HT1080 (cell line): ENCODE data around the gene CPED1. TPM values are rescaled to one million over a fixed set of nuclear protein-coding genes. Genes with fewer than 3 reads are reported as not detected.
"Not testable (repeated sequence)": the region's sequence is repeated elsewhere in the genome, so short reads cannot be mapped to it uniquely, and the experiment has no call there.

ENCODE experiments used
- DNase-seq: peaks from one replicate; pipeline ENCODE4 v3.0.0-alpha.2; 2015; ENCODE audit warnings: low read depth
- total RNA-seq: library from RNA; depleted of rRNA; stranded (reverse); fragments of >200 nt; shearing (Covaris generic); gene quantifications from 2 replicates; pipeline ENCODE4 v1.2.3, GENCODE V29; 2014

CPED1 gene
- total RNA-seq, 1 experiment from 2014 or later: 18.1 TPM

DNA sequence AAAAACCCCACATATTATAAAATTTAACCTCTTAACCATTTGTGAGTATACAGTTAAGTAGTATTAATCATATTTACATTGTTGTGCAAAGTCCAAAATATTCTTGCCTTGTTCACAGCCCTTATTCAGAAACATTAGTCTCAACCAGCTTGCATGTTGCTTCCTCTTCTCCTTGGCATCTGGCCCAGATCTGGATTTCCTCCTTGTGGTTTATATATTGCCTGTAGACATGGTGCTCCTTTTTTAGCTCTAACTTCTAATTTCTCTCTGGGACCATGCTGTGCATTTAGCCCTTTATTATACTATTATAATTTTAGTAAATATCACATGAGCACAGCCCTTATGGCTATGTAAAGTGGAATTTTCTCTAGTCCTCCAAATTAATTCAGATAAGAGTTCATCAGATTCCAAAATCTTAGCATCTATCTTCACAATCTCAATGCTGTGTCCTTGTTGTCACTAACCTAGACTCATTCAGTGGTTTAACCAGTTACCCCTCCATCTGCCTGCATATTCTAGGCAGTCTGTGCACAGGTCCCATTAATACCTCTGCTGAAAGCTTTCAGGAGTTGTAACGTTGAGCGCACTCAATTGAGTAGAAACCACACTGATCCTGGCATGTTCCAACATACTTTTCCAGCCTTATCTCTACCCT is 7.9 kb downstream of the CPED1 start:
- DNase-seq: peak; percentile 78

DNA sequence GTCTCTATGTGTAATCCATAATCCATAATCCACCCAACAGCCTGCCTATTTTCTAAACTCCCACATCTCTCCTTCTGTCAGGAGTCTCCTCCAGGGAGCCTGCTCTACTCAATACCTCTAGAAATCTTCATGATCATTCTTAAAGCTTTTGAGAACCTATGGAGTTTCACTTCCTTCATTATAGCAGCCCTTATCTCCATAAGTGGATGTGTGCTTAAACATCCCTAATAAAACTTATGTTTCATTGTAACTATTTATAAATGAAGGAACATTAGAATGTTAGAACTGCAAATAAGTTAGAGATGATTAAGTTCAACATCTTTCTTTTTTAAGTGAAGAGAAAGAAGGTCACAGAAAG is 8.5 kb downstream of the CPED1 start:
- no peak for DNase-seq

DNA sequence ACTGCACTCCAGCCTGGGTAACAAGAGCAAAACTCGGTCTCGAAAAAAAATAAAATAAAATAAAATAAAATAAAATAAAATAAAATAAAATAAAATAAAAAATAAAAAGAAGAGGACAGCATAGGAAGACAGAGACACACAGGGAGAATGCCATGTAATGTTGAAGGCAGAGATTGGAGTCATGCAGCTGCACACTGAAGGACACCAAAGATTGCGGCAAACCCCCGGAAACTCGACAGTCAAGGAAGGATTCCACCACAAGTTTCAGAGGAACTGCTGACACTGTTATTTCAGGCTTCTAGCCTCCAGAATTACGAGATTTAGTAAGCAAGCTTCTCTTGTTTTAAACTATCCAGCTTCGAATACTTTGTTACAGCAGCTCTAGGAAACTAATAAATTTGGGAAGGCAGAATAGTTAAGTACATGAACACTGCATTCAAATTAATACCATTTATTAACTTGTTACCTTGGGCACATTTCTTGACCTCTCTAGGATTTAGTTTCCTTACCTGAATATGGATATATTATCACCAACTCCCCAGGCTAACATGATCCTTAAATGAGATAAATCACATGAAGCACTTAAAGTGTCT is 9.5 kb downstream of the CPED1 start:
- DNase-seq: no peak

DNA sequence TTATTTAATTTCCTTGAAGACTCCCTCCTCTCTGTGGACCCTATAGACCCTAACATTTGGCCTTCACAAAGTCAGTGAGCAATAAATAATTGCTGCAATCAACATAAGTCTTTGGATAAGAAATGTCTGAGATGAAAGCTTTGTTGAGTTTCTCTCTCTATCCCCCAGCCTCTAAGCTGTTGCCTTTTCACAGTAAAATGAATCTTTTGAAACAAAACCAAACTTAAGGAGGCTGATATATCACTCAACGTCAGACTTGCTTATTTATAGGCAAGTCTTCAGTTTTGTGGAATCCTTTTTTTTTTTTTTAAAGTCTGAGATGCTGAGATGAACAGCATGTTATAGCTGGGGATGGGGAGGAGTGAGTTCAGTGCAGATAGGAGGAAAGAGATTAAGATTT is 10.0 kb downstream of the CPED1 start:
- no peak for DNase-seq

DNA sequence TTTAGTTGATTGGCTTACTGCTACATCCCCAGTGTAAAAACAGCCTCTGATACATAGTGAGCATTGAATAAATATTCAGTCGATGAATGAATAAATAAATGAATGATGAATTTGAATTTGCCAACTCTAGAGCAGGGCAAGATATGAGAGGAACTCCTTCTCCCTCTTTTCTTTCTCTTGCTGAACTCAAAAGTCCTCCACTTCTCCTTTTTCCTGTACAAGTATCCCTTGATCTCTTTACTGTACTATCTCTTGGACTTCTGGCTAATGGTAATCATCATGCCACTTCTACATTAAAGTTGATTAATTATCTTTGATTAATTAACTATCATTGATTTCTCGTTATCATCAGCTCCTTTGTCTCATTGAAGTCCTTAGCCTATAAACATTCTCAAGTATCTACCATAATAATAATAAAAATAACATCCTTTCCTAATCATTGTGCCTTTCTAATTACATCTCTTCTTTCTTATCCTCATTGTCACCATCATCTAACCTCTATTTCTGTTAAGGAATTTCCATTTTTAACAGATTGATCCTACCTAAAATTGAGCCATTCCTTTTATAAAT is 10.6 kb downstream of the CPED1 start:
- DNase-seq: no peak

DNA sequence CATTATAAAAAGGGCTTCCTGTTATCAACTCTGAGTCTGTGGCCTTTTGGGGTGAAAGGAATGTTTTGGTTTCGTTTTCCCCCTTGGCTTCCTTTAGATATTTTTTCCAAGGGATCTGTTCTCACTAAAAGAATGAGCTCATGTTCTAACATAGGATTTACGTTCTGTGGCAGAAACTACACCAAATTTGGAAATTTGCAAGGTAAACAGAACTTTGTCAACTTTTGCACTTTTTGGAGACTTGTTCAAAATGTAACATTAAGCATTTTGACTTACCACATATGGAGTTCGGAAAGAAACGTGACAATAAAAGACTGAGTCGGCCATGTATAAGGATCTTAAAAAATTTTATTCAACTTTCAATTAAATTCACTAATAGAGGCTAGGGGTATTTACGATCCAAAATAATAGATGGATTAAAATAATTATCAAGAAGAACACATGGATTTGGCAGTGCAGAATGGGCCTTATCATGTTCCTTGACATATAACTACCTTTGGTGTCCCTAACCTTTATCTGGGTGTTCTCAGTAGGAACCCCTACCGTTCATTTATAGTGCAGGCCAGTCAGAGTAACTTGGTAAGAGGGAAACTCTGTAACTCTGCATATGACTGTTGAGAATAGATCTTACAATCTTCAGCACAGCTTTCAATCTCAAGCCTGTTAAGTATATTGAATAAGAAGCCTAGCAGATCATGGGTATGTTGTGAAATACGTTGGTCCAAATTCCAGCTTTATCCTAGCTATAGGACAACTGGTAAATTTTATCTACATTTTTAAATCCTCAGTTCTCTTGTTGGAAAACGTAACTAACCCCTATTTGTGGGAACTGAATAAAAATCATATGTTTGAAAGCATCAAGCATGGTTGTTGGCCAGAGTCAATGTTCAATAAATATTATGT is 11.8 kb downstream of the CPED1 start:
- DNase-seq: peak; percentile 47

DNA sequence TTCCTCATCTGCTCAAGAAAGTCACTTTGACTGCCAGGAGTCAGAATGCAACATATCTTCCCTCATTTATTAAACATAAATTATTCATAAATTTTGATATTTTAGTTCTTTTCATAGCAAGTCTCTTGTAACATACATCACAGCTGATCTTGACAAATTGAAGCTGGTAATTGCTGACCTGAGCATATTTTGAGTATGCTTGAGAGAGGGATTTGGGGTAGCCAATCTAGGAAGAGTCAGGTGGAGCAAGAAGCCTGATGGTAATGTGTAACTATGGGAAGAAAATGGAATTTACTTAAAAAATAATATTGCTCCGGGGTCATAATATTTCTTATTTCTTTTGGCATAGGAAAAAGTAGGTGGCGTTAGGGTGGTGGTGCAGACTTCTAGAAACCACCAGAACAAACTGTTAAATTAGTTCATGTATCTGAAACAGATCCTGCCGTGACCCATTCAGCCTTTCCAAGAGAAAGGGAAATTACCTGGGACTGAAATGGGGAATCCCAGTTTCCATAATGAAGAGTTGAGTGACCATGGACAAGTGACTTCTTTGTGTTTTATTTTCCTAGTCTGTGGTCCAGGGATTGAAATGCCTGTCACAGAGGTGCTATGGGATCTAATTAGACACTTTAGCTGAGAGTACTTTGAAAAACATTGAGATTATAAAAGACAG is 12.9 kb downstream of the CPED1 start:
- no peak for DNase-seq

DNA sequence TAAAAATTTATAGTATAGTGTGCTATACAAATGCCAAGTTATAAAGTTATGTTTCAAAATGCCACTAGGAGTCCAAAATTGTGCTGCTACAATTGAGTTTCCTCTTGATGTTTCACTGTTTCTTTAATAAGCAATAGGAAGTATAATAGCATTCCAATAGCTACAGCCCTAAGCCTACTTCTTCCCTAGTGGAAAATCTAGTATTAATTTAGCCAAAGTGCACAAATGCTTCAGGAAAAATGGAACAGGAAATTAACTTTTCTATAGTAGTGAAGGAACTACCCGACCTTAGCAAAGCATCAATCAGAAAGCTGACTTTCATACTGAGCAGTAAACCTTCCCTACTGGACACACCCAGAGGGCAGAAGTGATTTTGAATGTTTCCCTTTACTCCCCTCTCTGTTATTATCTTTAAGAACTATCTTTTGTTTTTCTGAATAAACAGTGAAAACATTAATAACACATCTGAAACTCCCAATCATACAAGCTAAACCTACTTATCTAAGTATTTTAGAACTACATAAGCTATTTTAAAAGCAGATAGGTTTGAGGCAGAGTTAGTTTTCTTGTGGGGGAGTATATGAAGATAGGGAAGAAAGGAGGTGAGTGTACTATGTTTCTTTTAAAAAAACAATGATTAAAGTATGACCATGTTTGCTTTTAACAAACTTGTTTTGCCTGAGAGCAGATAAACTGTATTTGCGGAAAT is 13.7 kb downstream of the CPED1 start:
- no peak for DNase-seq

DNA sequence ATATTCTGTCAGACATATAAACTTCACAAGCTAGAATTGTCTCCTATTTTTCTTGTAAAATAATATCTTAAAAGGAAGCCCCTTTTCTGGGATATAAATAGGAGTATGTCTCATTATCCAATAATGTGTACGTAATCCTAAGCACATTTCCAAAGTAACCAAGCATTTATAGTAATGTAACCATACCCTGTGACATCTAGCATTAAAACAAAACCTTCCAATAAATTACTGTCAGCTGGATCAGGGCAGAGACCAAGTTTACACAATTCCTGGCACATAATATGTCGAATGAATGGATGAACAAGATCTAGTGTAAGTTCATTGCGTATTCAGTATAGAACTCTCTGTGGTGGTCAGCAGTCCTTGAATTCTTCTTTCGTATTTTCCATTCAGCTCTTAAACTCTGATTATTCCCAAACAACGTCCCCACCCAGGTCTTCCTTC is 14.3 kb downstream of the CPED1 start:
- DNase-seq: no peak

DNA sequence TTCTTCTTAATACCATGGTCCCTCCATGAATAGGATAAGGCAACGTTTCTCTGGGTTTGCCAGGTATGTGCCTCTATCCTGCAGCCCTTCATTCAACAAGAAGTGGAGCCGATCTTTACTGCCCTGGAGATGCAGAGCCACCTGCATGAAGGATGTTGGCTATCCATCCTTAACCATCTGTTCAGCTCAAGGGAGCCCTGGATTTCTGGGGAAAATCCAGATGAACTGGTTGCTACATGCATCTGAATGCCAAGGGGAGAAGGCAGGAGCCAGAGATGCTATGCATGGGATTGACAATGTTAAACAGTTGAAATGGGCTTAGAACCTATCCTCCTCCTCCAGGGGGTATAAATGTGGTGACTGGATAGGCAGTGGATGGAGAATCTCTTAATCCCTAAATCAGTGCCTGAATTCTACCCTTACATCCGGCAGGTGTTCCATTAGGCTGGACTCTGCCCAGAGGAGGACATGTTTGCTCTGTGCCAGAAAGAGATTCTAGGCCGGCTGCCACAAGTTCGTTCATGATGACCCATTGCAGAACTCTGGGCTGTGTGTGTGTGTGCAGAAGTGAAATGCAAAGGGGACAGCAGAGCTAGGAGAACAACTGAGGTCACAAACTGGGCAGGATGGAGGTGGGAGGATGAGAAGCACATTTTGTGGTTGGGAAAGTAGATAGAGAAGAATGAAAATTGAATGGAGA is 15.6 kb downstream of the CPED1 start:
- DNase-seq: no peak

DNA sequence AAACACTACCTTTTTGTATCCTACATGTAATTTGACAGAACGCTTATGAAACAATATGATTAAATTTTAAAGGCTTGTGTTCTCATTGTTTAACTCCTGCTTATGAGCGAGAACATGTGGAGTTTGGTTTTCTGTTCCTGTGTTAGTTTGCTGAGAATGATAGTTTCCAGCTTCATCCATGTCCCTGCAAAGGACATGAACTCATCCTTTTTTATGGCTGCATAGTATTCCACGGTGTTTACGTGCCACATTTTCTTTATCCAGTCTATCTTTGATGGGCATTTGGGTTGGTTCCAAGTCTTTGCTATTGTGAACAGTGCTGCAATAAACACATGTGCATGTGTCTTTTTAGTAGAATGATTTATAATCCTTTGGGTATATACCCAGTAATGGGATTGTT is 16.5 kb downstream of the CPED1 start:
- DNase-seq: not testable (repeated sequence)

DNA sequence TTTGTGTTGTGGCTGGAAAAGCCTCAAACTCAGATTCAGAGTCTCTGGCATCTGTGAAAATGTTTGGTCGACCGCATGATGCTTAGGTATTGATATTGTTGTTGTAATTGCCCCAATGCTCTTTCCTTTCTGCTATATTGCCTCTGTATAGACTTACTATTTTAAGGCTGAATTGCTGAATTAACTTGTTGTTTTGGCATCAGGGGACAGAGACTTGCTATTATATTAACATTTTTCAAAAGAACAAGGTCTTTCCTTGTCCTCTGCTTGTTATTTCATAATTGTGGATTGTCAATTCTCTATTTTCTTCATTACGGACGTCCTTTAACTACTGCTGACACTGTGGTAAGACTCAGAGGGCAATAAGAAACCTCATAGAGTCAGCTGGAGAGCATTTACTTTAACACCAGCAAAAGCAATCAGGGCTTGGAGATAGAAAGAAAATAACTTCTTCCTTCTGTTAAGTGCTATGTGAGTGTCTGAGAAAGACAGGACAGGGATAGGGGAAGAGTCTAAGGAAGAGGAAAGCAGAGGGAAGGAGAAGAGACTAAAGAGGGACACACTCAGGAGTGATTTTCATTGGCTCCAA is 17.6 kb downstream of the CPED1 start:
- DNase-seq: no peak

DNA sequence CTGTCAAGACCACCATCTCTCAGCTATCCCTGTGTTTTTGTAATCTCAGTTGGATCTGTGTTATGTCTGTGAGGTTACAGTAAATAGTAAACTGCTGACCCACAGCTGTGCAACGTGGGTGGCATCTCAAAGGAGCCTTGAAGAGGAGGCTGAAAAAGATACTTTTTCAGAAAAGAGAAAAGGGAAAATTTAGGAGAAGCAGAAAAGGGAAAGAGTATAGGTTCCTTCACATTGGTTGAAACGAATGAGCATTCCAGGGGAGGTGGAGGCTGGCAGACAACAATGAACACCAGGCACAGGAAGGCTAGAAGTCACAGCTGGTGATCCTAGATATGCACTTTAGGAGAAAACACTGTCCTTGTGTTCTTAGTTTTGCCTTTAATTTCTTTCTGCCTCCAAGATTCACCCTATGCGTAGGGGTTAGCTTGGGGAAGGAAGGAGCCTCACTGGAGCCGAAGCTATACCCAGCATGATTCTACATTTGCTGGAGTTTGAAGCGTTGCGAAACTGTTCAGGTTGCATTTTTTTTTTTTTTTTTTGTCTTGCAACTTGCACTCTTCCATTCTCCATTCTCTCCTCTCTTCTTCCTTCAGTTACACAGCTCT is 18.3 kb downstream of the CPED1 start:
- DNase-seq: no peak

DNA sequence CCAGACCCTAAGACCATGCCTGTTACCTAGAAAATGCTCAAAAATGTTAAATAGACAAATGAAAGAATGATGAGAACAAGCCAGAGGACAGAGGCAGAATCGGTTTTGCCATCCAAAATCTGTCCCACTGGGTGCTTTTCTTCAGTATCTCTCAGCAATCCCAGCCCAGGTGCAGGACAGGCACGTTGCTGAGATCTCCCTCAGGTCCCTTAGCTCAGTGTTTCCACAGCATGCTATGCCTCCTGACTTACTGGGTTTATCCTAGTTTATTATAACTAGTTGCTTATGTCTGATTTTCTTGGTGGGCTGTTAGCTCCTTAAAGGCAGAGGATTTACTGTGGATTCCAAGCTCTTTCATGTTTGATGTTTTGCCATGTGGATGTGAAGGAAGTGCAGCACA is 20.3 kb downstream of the CPED1 start:
- DNase-seq: no peak

DNA sequence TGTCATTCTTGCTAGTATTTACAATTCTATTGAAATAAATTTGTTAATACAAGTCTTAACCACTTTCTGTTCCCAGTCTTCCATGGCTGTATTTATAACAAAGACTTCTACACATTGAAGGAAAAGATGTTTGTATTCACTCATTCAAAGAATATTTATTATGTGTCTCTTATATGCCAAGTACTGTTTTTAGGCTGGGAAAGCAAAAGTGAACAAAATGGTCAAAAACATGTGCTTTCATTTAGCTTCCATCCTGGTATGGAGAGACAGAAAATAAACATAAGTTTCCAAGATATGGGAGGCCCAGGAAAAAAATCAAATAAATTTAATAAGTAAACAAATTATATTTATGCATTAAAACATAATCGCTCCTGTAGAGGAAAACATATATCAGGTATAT is 22.9 kb downstream of the CPED1 start:
- no peak for DNase-seq

DNA sequence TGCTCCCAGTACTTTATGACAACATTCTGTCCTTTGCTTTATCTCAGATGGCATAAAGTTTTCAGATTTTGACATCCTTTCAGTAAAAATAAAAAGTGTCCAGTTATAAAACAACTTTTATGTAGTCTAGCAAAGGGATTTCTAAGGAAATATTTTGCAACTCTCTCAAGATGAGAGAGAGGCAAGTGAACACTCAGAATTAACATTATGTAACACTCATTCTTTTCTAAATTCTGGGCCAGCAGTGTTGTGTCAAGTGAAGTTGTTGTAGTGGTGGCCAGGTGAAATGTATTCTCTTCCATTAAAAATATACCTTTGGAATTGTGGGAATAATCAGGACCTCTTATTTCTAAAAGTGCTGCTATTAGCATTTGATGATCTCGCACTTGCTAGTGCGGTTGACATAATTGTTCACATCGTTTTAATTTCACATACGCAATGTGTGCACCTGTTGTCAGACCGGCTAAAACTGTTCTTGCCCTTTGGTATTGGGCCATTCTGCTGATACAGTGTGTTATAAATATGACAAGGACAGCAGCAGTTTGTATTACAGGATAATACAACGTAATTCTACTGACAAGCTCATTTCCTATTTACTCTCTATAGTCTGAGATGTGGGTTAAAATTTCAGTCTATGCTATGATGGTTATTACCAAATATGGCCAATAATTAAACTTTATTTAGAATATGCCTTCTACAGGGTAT is 23.8 kb downstream of the CPED1 start:
- no peak for DNase-seq

DNA sequence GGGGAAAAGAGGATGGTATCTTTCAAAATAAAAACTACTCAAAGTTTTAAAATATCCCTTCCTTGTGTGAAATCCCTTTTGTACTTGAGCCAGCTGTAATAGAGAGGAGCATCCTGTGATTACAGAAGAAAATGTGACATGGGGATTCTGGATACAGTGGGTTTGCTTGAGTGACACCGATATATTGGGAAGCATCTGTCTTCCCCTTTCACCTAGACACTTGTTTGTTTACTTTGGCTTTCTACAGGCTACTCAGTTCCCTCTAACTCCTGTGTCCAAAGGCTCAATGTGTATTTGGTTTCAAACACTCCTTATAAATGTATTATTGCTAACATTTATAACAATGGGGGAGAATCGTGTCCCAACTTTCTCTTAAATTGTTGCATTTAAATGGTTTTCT is 24.4 kb downstream of the CPED1 start:
- DNase-seq: no peak

DNA sequence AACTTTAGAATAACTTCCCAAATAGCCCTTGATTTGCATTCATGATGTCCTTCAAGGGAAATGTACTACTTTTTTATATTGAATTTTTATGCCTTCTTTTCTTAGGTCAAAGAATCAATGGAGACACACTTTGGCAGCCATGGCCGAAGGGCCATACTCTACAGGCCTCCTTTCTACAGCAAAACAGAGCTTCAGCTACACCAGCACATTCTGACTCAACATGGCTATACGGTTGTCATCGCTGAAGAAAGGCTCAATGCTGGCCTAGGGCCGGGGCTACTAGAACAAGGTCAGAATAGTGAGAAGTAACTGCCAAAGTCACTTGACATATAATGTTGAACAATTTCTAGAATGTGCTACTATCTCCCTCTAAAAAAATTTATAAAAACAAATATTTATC is 27.0 kb downstream of the CPED1 start:
- no peak for DNase-seq

DNA sequence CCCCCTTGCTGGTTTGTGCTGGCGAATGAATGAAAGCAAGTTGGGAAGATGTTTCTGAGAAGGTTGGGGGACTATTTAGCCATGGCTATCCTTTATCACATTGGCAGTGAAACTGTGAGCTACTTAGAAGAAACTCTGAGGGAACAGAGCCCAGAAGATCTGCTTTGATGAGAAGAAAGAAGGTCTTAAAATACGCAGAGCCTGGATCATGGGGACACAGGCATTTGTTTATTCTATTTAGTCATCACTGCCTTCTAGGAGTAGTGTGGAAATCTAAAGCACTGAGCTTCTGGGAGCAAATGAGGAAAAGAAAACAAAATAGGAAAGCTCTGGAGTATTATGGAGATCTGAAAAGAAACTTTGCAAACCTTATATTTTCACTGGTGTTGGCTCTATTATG is 28.5 kb downstream of the CPED1 start:
- DNase-seq: no peak
